Muscle layer of duodenum (tissue), 2 donors: ENCODE results near the gene NEMP2.
"Not testable (repeated sequence)": the region's sequence is repeated elsewhere in the genome, so short reads cannot be mapped to it uniquely, and the experiment has no call there.

ENCODE experiments used
- H3K27ac ChIP-seq: one replicate; pipeline ENCODE4 v1.7.0; 2013; ENCODE audit warnings: mild to moderate bottlenecking, low read length
- H3K27me3 ChIP-seq: one replicate; pipeline ENCODE4 v1.7.0; 2013; ENCODE audit warnings: low read depth, mild to moderate bottlenecking, control low read depth, low read length
- H3K36me3 ChIP-seq, 2 donors: one replicate each; pipeline ENCODE4 v1.7.0; 2013; ENCODE audit warnings: low read length in 2 of 2, control low read depth in 1 of 2, mild to moderate bottlenecking in 1 of 2; ENCODE audit not compliant: insufficient read depth in 2 of 2, control insufficient read depth in 1 of 2
- H3K4me1 ChIP-seq, 2 donors: one replicate each; pipeline ENCODE4 v1.7.0; 2013; ENCODE audit warnings: low read length in 2 of 2, mild to moderate bottlenecking in 2 of 2, control low read depth in 1 of 2, moderate library complexity in 1 of 2; ENCODE audit not compliant: insufficient read depth in 2 of 2, control insufficient read depth in 1 of 2
- H3K4me3 ChIP-seq, 2 donors: one replicate each; pipeline ENCODE4 v1.7.0; 2013; ENCODE audit warnings: low read length in 2 of 2, low read depth in 1 of 2, mild to moderate bottlenecking in 1 of 2
- H3K9me3 ChIP-seq, 2 donors: one replicate each; pipeline ENCODE4 v1.7.0; 2013; ENCODE audit warnings: low read length in 2 of 2, control low read depth in 1 of 2, mild to moderate bottlenecking in 1 of 2; ENCODE audit not compliant: control insufficient read depth in 1 of 2
- donor health status: healthy.

The NEMP2 gene

GRCh38 chr2:190503088-190503487 is 31.4 kb downstream of the NEMP2 start:
- Histone ChIP-seq H3K36me3 (peaks cover 19 to 21% of the 10 kb centered on the region in 2 donors), H3K9me3 (no peaks in the 10 kb centered on the region), H3K27ac (no peak overlapping the region), H3K4me1 (peaks cover 0 to 5% of the 10 kb centered on the region in 2 donors), H3K27me3 (no peaks in the 10 kb centered on the region), H3K4me3 (no peak overlapping the region)

- Histone ChIP-seq H3K4me3 (no peak overlapping the region), H3K36me3 (peaks cover 24 to 26% of the 10 kb centered on the region in 2 donors), H3K27ac (no peak overlapping the region), H3K4me1 (peaks cover 0 to 5% of the 10 kb centered on the region in 2 donors), H3K9me3 (no peaks in the 10 kb centered on the region), H3K27me3 (no peaks in the 10 kb centered on the region)
Observed at GRCh38 chr2:190501702-190502407, 32.7 kb downstream of the NEMP2 start.

GRCh38 chr2:190501231-190501630 is 33.3 kb downstream of the NEMP2 start:
- peaks cover 19 to 26% of the 10 kb centered on the region in 2 donors for H3K36me3 ChIP-seq
- no peaks in the 10 kb centered on the region for H3K27me3 ChIP-seq
- H3K4me3 ChIP-seq = no peak overlapping the region
- no peaks in the 10 kb centered on the region for H3K9me3 ChIP-seq
- no peak overlapping the region for H3K27ac ChIP-seq
- peaks cover 0 to 5% of the 10 kb centered on the region in 2 donors for H3K4me1 ChIP-seq

GRCh38 chr2:190500054-190500502 is 34.4 kb downstream of the NEMP2 start:
- Histone ChIP-seq H3K36me3 (peaks cover 18 to 26% of the 10 kb centered on the region in 2 donors), H3K27ac (no peak overlapping the region)

GRCh38 chr2:190499273-190499672 is 35.2 kb downstream of the NEMP2 start:
- Histone ChIP-seq H3K27ac (no peak overlapping the region), H3K36me3 (peaks cover 18 to 25% of the 10 kb centered on the region in 2 donors), H3K27me3 (no peaks in the 10 kb centered on the region), H3K4me1 (peaks cover 0 to 5% of the 10 kb centered on the region in 2 donors), H3K4me3 (no peak overlapping the region), H3K9me3 (no peaks in the 10 kb centered on the region)

More at GRCh38 chr2:190500054-190500502, 34.4 kb downstream of the NEMP2 start:
- no peaks in the 10 kb centered on the region for H3K27me3 ChIP-seq
- no peaks in the 10 kb centered on the region for H3K9me3 ChIP-seq
- H3K4me1 ChIP-seq = peaks cover 0 to 5% of the 10 kb centered on the region in 2 donors
- no peak overlapping the region for H3K4me3 ChIP-seq

- no peaks in the 10 kb centered on the region for H3K27me3 ChIP-seq
- H3K4me3 ChIP-seq = no peak overlapping the region
- H3K36me3 ChIP-seq = peaks cover 10 to 20% of the 10 kb centered on the region in 2 donors
- H3K9me3 ChIP-seq = no peaks in the 10 kb centered on the region
- H3K27ac ChIP-seq = no peak overlapping the region
- H3K4me1 ChIP-seq = peaks cover 0 to 5% of the 10 kb centered on the region in 2 donors
Observed at GRCh38 chr2:190497428-190497827, 37.1 kb downstream of the NEMP2 start.

GRCh38 chr2:190494600-190495227 is 39.8 kb downstream of the NEMP2 start:
- not testable (repeated sequence) for H3K27ac ChIP-seq

GRCh38 chr2:190493095-190493494 is 41.4 kb downstream of the NEMP2 start:
- no peaks in the 10 kb centered on the region for H3K9me3 ChIP-seq
- H3K27ac ChIP-seq = no peak overlapping the region
- no peaks in the 10 kb centered on the region for H3K4me1 ChIP-seq
- peaks cover 17 to 28% of the 10 kb centered on the region in 2 donors for H3K36me3 ChIP-seq
- no peaks in the 10 kb centered on the region for H3K27me3 ChIP-seq
- no peak overlapping the region for H3K4me3 ChIP-seq

More at GRCh38 chr2:190494600-190495227, 39.8 kb downstream of the NEMP2 start:
- H3K36me3 ChIP-seq = peaks cover 19 to 24% of the 10 kb centered on the region in 2 donors
- not testable (repeated sequence) for H3K27me3 ChIP-seq, H3K9me3 ChIP-seq, H3K4me1 ChIP-seq, H3K4me3 ChIP-seq

- Histone ChIP-seq H3K4me3 (no peak overlapping the region), H3K27me3 (no peaks in the 10 kb centered on the region), H3K4me1 (peaks cover 3 to 5% of the 10 kb centered on the region in 2 donors), H3K9me3 (no peaks in the 10 kb centered on the region), H3K27ac (no peak overlapping the region), H3K36me3 (peaks cover 11 to 22% of the 10 kb centered on the region in 2 donors)
Observed at GRCh38 chr2:190490502-190490901, 44.0 kb downstream of the NEMP2 start.

GRCh38 chr2:190489475-190489874 is 45.0 kb downstream of the NEMP2 start:
- Histone ChIP-seq H3K27ac (no peak overlapping the region), H3K4me3 (no peak overlapping the region), H3K36me3 (peaks cover 11 to 22% of the 10 kb centered on the region in 2 donors), H3K27me3 (no peaks in the 10 kb centered on the region), H3K4me1 (peaks cover 3 to 5% of the 10 kb centered on the region in 2 donors), H3K9me3 (no peaks in the 10 kb centered on the region)

GRCh38 chr2:190488516-190489233 is 45.8 kb downstream of the NEMP2 start:
- H3K4me1 ChIP-seq = peaks cover 3 to 5% of the 10 kb centered on the region in 2 donors
- peaks cover 11 to 22% of the 10 kb centered on the region in 2 donors for H3K36me3 ChIP-seq
- H3K27me3 ChIP-seq = no peaks in the 10 kb centered on the region
- no peak overlapping the region for H3K27ac ChIP-seq
- H3K9me3 ChIP-seq = no peaks in the 10 kb centered on the region
- no peak overlapping the region for H3K4me3 ChIP-seq
